ENCODE measurements around the gene P2RX6.
"Not testable (repeated sequence)": the region's sequence is repeated elsewhere in the genome, so short reads cannot be mapped to it uniquely, and the experiment has no call there.

The P2RX6 gene

DNA sequence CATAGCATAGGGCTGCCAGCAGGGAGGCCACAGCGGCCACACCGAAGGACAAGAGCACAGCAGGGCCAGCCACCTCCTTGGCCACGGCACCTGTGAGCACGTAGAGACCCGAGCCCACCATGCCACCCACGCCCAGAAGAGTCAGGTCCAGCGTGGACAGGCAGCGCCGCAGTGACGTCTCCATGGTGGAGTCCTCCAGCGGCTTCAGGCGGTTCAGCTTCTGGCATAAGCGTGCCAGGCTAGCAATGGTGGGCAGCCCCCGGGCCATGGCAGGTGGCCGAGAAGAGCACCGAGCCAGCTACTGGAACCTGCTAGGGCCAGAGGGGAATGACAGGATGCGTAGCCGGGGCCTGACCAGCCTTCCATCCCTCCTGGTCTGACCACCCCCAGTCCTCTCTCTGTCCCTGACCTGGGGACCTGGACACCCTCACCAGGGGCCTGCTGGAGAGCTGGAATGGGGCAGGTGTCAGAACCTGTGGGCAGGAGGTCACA is 16.6 kb downstream of the P2RX6 start:
- no peak for DNase-seq (ENCODE audit: low spot score)

DNA sequence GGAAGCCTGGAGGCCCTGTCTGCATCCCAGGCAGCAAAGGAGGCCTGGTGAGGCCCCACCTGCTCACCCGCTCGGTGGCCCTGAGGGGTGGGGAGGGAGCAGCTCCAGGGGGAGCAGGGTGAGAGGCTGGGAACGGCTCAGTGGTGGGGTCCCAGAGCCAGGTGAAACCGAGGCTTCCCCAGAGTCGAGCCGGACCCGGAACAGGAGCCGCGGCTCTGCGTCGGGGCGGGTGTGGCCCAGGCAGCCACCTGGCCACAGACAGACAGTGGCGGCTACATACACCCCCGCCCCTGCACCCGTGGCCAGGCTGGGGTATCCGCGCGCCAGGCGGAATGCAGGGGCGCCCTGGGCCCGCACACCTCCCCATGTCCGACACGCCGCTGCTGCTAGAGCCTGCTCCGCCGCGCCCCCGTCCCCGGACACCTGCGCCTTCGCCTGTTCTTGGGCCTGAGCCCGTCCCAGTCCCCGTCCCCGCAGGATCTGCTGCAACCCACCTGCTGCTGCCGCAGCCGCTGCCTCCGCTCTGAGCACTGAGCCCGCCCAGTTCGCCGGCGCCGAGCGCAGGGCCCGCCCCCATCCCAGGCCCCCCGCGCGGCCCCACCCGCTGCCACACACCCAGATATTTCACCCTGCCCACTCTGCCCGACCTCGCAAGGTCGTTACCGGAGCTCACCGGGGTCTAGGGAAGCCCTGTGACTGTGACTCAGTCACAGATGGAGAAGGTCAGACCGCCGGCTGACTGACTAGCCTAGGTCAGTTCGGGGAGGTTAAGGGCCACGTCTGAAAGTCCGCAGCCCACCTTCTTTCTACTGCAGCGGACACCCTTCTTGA is 17.3 kb downstream of the P2RX6 start, which contains the start of gene SLC7A4:
Gene SLC7A4, minus strand, starts transcription at position 525 of the 831 bp plus-strand sequence. CDS start 749 bp downstream, outside the sequence.
- no peak for DNase-seq (ENCODE audit: low spot score)

DNA sequence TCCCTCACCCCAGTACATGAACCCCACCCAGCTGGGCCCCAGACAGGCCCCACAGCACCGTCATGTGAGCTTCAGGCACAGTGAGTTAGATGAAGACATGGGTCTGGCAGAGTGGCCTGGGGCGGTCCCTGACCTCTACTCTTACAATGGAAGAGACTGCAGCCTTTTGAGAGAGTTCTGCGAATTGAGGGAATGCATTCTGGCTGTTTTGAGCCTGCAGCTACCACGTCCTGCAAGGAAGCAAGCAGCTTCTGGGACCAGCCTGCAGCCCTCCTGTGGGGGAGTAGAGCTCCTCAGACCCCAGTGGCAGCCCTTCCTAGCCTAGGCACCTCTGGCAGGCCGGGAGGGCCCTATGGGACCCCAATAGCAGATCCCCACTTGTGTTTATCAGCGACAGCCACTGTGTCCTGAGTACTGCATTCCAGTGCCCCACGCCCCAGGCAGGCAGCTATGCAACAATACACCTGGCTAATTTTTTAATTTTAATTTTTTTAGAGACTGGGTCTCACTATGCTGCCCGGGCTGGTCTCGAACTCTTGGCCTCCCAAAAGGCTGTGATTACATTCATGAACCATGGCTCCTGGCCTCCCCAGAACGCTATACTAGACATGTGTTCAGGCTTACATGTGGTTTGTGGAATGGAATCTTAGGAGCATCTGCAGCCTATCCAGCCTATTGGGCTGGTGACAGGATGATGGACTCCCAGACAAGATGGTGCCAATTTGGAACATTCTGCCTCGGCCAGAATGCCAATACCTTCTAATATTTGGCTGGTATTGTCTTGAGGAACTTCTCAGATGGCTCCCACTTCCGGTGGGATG is 18.1 kb downstream of the P2RX6 start:
- DNase-seq (ENCODE audit: low spot score): no peak

DNA sequence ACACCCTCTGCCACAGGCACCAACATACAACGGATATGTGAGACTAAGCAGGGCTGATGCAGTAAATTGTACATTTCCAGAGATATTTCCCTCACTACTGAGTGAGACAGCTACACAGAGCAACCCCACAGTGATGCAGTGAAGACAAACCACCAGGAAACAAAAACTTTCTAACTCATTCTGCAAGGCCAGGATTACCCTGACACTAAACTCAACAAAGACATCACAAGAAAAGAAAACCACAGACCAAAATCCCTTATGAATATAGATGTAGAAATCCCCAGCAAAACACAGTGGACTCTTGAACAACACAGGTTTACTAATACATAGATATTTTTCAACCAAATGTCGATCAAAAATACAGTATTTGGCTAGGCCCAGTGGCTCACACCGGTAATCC is 18.9 kb downstream of the P2RX6 start:
- DNase-seq (ENCODE audit: low spot score): no peak

DNA sequence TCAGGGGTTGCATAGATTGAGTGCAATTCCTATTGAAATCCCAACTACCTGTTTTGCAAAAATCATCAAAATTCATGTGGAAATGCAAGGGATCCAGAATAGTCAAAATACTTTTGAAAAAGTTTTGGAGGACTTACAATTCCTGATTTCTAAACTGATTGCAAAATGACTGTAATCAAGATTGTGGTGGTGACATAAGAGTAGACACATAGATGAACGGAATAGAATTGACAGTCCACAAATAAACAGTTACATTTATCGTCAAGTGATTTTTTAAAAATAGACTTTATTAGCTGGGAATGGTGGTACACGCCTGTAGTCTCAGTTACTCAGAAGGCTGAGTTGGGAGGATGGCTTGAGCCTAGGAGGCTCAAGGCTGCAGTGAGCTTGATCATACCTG is 20.0 kb downstream of the P2RX6 start:
- no peak for DNase-seq (ENCODE audit: low spot score)

DNA sequence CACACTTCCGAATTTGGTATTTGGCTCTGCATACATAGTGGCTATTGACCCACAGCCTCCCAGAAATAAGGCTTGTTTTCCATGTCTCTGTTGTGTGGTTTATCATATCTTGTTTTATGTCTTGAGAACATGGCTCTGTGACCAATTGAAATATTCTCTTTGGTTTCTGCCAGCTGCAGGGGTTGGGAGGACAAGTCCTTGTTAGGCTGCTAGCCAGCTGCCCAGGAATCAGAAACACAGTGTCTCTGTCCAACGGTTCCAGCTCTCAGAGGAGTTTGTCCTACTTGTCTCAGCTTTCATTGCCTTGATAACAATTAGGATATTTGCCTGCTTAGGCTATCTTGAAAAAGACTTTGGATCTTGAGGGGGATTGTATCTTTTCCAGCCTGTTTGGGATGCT is 23.4 kb downstream of the P2RX6 start:
- no peak for DNase-seq (ENCODE audit: low spot score)

DNA sequence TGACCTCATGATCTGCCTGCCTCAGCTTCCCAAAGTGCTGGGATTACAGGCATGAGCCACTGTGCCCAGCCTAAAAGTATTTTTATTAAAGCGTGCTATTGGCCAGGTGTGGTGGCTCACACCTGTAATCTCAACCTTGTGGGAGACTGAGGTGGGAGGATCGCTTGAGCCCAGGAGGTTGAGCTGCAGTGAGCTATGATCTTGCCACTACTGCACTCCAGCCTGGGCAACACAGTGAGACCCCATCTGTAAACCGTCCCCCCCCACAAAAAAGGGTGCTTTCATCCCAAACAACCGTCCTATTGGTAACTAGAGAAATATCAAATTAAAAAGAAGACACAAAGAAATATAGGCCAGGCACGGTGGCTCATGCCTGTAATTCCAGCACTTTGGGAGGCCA is 24.2 kb downstream of the P2RX6 start:
- DNase-seq (ENCODE audit: low spot score): not testable (repeated sequence)

DNA sequence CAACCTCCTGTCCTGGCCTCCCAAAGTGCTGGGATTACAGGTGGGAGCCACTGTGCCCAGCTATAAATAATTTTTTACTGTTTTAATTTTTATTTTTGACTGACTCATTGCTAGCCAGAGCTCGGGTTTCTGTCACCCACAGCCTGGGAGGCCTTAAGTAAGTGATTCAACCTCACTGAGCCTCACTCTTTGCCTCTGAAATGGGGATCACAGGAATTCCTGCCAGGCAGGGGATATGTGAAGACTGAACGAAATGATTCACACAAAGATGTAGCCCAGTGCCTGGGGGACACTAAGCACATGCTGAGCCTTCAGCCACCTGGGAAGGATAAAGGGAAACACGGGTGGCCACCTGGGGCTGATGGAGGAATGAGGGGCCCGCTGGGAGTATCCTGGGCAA is 27.0 kb downstream of the P2RX6 start:
- peak; percentile 64 for DNase-seq (ENCODE audit: low spot score)

DNA sequence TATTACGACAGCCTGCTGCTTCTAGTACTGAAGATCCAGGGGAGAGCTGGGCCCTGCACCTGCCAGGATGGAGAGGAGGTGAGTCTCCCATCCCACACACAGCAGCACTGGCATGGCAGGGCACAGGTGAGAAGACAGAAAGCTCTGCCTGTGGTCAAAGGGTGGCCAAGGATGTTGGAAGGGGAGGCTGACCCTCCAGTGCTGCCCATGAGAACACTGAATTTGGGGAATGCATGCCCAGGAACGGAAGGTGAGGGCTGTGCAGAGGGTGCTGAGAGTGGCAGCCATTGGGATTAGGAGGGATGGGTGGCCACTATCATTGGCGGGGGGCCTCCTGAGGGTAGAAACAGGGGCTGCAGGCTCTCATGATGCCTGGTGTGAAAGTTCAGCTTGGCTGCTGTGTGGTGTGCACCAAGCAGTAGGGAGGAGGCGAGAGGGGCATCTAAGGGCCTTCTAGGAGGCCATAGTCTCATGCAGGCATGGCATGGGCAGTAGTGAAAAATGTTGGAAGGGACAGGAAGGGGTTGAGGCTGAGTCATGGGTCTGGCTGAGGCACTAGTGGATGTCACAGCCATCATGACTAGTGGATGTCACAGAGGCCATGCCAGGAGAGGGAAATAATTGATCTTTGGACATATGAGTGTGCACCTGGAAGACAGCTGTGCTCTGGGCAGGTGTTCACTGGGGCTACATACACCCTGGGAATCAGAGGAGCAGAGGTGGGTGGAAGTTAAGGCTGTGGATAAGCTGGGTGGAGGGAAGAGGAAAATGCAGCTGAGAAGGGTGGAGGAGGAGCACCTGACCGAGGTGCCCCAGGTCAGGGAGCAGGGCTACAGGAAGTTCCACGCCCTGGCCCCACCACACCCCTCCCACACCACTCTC is 28.3 kb downstream of the P2RX6 start:
- DNase-seq (ENCODE audit: low spot score): peak; percentile 57

DNA sequence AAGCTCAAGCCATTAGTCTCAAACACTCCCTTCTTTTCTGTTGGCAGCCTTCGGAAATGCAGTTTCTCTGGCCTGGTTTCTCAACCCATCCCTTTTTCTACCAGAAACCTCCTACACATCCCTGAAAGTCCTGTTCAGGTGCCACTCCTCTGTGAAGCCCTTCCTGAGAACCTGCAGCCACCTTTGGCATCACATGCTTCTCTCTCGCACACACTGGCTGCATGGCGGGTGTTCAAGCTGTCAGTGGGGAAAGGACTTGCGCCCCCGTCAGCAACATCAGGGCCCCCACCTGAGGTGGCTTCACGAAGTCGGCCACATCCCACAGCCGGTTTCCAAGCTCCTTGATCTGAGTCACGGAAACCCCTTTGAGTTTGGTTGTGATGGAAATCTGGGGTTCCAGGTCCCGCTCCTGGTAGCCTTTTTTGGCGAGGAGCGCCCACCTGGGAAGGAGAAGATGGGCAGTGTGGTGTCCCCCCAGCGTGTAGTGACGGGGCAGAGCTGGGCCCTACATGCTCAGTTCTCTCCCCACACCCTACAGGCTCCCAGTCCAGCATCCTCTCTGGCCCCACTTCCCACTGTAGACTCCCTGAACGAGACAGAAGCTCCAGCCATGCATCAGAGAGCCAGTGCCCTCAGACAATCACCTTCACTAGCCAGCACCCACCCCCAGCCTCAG is 29.0 kb downstream of the P2RX6 start:
- no peak for DNase-seq (ENCODE audit: low spot score)

DNA sequence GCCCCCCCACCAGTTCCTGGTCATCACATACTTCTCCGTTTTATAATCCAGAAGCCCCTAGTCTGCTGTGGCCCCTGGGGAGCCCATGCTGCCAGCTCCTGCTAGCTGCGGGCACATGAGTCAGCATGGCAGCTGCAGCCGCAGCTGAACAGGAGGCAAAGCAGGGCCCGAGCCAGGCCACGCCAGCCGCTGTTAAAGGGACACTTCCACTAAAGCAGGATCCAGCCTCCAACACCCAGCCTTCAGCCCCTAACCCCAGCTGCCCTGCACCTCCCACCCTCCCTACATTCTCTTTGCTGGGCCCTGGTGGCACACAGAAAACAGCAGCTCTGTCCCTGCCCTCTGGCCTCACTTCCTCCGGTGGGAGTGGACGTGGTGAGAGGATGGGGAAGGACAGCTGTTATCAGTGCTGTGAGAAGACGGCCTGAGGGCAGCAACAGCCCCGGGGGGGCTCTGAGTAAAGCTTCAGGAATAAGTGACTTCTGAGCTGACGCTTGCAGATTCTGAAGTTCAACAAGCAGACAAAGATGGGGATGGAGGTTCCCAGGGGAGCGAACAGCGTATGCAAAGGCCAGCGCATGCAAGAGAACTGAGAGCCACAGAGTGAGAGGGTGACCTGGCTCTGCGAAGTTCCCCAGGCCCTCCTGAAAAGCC is 30.1 kb downstream of the P2RX6 start:
- DNase-seq (ENCODE audit: low spot score): peak; percentile 13

DNA sequence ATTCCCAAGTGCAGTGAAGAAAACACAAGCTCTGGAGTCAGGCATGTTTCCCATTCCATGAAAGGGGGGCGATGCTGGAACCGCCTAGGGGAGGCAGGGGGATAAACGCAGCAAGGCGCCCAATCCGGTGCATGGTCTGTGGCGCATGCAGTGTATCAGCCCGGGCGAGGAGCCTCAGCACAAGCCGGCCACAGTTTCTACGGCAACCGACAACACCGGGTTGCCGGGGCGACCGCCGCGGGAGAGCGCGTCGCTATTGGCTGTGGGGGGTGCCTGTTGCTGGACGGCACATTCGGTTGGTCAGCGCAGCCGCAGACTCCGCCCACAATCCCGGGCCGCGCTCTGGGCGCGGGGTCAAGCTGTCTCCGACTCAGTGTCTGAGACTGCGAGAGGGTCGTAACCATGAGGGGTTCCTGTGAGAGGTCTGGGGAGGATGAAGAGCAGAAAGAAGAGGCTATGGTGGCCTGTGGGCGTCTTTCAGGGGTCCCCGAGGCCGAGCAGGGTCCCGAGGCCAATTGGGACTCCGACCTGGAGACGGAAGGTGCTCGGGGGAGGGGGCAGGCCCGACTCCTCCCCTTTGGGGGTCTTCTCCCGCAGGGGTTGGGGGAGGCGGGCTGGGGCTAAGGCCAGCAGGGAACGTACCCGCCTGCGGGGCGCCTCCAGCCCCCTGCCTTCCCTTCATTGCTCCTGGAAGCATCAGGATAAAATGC is 30.8 kb downstream of the P2RX6 start, which contains the start of gene LRRC74B:
Gene LRRC74B, plus strand, starts transcription at position 362 of the 710 bp plus-strand sequence. Its CDS starts 41 bp downstream, at position 403.
- DNase-seq (ENCODE audit: low spot score): peak; percentile 89

DNA sequence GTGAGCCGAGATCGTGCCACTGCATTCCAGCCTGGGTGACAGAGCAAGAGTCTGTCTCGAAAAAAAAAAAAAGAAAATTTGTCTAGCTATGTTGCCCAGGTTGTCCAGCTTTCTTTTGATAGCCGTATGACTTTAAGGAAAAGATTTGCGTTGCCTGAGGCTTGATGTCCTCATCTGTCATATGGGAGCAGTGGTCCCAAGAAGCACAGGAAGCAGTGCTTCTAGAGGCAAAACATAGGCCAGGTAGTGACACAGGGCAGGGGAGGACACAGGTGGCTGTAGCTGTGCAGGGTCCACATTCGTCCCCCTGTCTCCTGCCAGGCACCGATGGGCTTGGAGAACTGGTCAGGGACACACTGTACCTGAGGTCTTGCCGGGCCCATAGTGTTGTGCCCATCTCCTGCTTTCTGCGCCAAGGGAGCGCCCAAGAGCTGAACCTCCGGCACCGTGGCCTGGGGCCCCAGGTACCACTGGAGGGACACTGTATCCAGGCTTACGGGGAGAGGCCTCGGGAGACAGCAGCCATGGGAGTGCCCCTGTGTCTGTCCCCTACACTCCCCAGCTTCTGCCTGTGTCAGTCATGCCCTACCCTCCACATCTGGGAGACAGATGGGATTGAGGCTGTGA is 32.2 kb downstream of the P2RX6 start:
- no peak for DNase-seq (ENCODE audit: low spot score)

DNA sequence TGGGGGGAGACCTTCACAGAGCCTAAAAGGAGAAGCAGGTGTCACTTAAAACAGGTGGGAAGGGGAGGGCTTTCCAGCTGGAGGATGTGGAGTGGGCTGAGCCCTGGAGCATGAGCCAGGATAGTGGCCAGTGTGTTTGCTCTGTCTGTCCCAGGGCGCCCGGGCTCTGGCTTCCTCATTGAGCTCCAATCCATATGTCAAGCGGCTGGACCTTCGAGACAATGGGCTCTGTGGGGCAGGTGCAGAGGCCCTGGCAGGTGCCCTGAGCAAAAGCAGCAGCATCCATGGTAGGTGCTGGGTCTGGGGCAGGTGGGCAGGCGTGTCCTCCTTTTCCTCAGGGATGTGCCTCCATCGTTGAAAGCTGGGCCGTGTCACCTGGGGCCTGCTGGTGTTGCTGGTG is 32.8 kb downstream of the P2RX6 start:
- DNase-seq (ENCODE audit: low spot score): no peak

DNA sequence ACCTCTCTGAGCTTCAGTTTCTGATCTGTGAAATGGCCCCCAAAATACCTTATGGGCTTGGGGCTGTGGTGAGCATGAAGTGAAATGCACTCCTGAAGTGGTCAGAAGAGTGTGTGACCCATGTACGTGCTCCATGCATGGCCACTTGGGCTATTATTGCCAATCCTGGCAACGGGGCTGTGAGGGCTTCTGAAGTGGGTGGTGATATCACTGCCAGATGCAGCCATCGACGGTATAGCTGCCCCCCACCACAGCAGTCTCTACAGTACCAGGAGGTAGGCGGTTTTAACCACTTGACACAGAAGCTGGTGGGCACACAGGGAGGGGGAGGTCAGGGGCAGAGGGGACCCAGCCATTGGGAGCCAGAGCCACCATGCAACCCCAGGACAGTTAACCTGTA is 33.5 kb downstream of the P2RX6 start:
- DNase-seq (ENCODE audit: low spot score): not testable (repeated sequence)

DNA sequence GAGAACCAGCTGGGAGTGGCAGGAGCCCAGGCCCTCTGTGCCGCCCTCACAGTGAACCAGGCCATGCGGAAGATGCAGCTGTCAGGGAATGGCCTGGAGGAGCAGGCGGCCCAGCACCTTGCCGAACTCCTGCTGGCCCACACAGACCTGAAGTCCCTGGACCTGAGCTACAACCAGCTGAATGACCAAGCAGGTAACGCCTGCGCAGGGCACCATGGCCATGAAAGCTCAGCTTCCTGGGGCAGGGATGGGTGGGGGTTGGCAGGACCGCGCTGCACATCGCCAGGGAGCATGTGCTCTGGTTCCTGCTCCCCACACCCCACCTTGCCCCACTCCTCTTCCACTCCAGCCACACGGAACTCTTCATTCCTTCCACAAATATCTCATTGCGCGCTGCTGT is 34.0 kb downstream of the P2RX6 start:
- DNase-seq (ENCODE audit: low spot score): not testable (repeated sequence)

DNA sequence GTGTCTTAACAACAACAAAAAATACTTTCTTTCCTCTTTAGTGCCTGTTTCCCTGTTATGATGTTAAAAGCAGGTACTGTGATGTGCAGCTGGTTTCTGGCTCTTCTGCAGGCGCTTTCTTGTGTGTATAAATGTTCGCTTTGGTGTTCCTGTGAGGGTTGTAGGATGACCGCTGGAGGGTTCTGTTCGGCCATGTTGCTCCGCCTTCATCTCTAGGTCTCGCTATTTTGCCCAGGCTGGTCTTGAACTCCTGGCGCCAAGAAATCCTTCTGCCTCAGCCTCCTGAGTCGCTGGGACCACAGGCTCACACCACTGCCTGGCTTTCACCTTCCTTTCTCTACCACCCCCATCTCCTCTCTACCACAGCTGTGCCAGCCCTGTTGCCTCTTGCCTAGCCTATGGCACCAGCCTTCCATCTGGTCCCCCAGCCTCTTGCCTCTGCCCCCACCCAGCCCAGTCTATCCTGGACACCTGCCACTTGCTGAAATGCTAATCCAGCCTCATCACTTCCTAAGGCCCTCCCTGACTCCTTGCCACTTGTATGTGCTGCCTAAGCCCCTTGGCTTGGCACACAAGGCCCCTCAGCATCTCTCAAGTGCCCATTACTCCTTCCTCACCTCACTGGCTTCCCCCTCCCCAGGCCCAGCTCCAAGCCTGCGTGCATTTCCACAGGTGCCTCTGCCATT is 36.3 kb downstream of the P2RX6 start:
- no peak for DNase-seq (ENCODE audit: low spot score)

DNA sequence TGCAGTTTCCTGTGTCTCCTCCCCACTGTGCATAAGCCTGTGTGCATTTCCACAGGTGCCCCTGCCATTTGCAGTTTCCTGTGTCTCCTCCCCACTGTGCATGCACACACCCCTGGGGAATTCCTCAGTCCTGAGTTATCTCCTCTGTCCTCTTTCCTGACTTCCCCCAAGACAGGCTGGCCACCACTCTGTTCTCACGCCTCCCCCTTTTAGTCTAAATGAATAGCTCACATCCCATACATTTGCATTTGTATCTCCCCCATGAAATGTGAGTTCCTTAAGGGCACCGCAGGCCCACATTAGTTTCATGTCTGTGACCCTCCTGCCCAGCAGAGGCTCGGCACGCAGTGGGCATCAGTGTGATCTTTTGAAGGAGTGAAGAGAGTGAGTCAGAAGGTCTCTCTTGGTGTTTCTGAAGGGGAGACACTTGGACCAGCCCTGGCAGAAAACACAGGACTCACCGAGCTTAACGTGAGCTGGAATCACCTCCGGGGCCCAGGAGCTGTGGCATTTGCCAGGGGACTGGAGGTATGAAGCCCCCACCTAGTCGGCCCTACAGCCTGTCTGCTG is 37.0 kb downstream of the P2RX6 start:
- DNase-seq (ENCODE audit: low spot score): peak; percentile 27
